Pancreas (tissue), 10 donors: Measurements from ENCODE around the gene S100A14. TPM values are rescaled to one million over a fixed set of nuclear protein-coding genes. Genes with fewer than 3 reads are reported as not detected.

ENCODE experiments used
- ATAC-seq, 4 donors: fragments of 200-7000 bp; cut with Tn5 transposase; one replicate each; pipeline versions ENCODE4 v1.8.0 to v1.9.1; 2020; ENCODE audit warnings: mild to moderate bottlenecking in 4 of 4, moderate library complexity in 4 of 4
- DNase-seq, 6 donors: peaks; one replicate each; pipeline ENCODE4 v3.0.0-alpha.2; 2020
- FAIRE-seq: peaks from 2 replicates; lab custom pipeline; 2012; peaks lifted over from hg19 to GRCh38; lab: Jason Lieb, UNC
- H3K27ac ChIP-seq, 4 donors: fragments of 200-600 bp; sonication (generic); 1 replicate in 3 of 4; 2 replicates in 1 of 4; pipeline versions ENCODE4 v1.5.0 to v1.8.0; 2020
- H3K27me3 ChIP-seq, 4 donors: fragments of 200-600 bp; one replicate each; pipeline ENCODE4 v1.8.0; 2021
- H3K36me3 ChIP-seq, 3 donors: fragments of 200-600 bp; sonication (generic) in 1 of 3; one replicate each; pipeline versions ENCODE4 v1.5.0 to v1.8.0; 2020 to 2021
- H3K4me1 ChIP-seq, 3 donors: fragments of 200-600 bp; one replicate each; pipeline ENCODE4 v1.8.0; 2021
- H3K4me3 ChIP-seq, 4 donors: fragments of 200-600 bp; sonication (generic) in 2 of 4; one replicate each; pipeline versions ENCODE4 v1.5.0 to v1.8.0; 2020 to 2021
- H3K9me3 ChIP-seq, 4 donors: fragments of 200-600 bp; one replicate each; pipeline ENCODE4 v1.8.0; 2021
- WGBS, 2 donors: extraction: QIAGEN DNeasy Blood & Tissue Kit; methylation state at CpG; one replicate each; pipeline ENCODE4 v1.1.7; 2013; 5-methylcytosine and 5-hydroxymethylcytosine counted together
- intact Hi-C, 3 donors: fragments of 100-400 bp; cut with DNase I; formaldehyde crosslinking; loops; one replicate each; pipeline versions ENCODE4 v1.11.1 to v1.14.2; 2022
- polyA plus RNA-seq, 2 donors: library from polyadenylated mRNA; stranded (reverse); fragments of 200-250 nt; gene quantifications; one replicate each; pipeline ENCODE4 v1.2.3, GENCODE V29; 2013
- total RNA-seq, 6 donors: library from RNA; stranded (reverse); fragmentation: NEBNext Ultra II Directional in 4 of 6; extraction: Animal tissue kit (Norgen Biotek cat#: 25700) in 4 of 6; gene quantifications; one replicate each; pipeline versions ENCODE4 v1.2.1 to v1.2.4, GENCODE V29; 2021 to 2023
- TF ChIP-seq, protein P1 (sequence below), 4 donors: fragments of 200-600 bp; sonication (generic) in 3 of 4; IDR thresholded peaks; one replicate each; pipeline versions ENCODE4 v1.5.0 to v1.8.0; 2021; ENCODE audit warnings: antibody characterized with exemption in 4 of 4
- donor health status: healthy with polysubstance abuse.
- donor health status: DM: no; HTN: no; CAD: no; lungs with moderate emphysema.
- donor health status: DM: no; HTN: no; CAD: no.
- donor health status: control.
- donor health status: control.
- donor health status: Bipolar disorder and iron deficiency.
- donor health status: DM: yes; HTN: yes; CAD: no.
- donor health status: DM: no; HTN: no; CAD: no.
- donor health status: DM: no; HTN: no; CAD: no.
- donor health status: DM: yes; HTN: yes; CAD: no.

The S100A14 gene
- total and polyA plus RNA-seq, 8 donors = 3.6 to 23.7 (median 13.0) TPM

- Histone ChIP-seq H3K36me3 (no peaks in the 10 kb centered on the region), H3K27ac (peak overlapping the region in 2 of 4 donors; percentile 50 to 51), H3K9me3 (no peaks in the 10 kb centered on the region), H3K27me3 (no peaks in the 10 kb centered on the region), H3K4me3 (no peak overlapping the region), H3K4me1 (peaks cover 0 to 4% (median 0%) of the 10 kb centered on the region in 3 donors)
- intact Hi-C loops = loop anchor here in 1 of 3 donors (10.0 kb wide), 1 partner anchor 51 kb away; the partner anchor contains the start of genes S100A1 and S100A13
- 79 to 85% methylated on average over 3 of the region's 3 CpGs for WGBS, 2 donors
- FAIRE-seq = no peak
- TF ChIP-seq, protein P1, sequence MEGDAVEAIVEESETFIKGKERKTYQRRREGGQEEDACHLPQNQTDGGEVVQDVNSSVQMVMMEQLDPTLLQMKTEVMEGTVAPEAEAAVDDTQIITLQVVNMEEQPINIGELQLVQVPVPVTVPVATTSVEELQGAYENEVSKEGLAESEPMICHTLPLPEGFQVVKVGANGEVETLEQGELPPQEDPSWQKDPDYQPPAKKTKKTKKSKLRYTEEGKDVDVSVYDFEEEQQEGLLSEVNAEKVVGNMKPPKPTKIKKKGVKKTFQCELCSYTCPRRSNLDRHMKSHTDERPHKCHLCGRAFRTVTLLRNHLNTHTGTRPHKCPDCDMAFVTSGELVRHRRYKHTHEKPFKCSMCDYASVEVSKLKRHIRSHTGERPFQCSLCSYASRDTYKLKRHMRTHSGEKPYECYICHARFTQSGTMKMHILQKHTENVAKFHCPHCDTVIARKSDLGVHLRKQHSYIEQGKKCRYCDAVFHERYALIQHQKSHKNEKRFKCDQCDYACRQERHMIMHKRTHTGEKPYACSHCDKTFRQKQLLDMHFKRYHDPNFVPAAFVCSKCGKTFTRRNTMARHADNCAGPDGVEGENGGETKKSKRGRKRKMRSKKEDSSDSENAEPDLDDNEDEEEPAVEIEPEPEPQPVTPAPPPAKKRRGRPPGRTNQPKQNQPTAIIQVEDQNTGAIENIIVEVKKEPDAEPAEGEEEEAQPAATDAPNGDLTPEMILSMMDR (IDR thresholded peaks at IDR 0.05) = no peak
- no peak for DNase-seq
- ATAC-seq = no peak
Measured at GRCh38 chr1:153573351-153573750, 42.8 kb downstream of the S100A14 start.

DNA sequence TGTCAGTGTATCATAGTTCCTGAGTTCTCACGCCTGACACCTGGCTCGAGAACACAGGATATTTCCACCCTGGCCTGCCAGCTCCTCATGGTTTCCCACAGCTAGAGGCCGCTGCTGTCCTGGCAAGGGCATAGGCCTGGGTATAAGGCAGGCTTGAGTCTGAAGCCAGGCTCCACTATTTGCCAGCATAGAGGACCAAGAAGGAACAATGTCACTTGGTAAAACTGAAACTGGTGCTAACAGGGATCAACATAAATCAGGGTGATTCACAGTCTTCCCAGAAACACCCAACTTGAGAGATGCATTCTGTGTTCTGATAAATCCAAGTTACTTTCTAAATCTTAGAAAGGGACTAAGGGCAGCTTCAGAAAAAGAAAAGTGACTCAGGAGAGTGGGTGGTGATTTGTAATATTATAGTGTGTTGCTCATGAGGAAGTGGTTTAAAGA is 43.5 kb downstream of the S100A14 start:
- 2 to 4% methylated on average over 3 of the region's 3 CpGs for WGBS, 2 donors
- TF ChIP-seq, protein P1 (IDR thresholded peaks at IDR 0.05) = peak; percentile 69 to 88 (median 77)
- intact Hi-C loops = loop anchor here in 1 of 3 donors (10.0 kb wide), 1 partner anchor 52 kb away; the partner anchor contains the start of genes S100A1 and S100A13
- peaks cover 0 to 9% (median 0%) of the 10 kb centered on the region in 3 donors for H3K4me1 ChIP-seq
- DNase-seq (peak; percentile 80 to 92 (median 84)), ATAC-seq (peak; percentile 90 to 94 (median 92)), FAIRE-seq (no peak)
- H3K27ac ChIP-seq = peak overlapping the region in 2 of 4 donors; percentile 50 to 51
- H3K9me3 ChIP-seq = no peaks in the 10 kb centered on the region
- H3K27me3 ChIP-seq = no peaks in the 10 kb centered on the region
- H3K4me3 ChIP-seq = no peak overlapping the region
- no peaks in the 10 kb centered on the region for H3K36me3 ChIP-seq

DNA sequence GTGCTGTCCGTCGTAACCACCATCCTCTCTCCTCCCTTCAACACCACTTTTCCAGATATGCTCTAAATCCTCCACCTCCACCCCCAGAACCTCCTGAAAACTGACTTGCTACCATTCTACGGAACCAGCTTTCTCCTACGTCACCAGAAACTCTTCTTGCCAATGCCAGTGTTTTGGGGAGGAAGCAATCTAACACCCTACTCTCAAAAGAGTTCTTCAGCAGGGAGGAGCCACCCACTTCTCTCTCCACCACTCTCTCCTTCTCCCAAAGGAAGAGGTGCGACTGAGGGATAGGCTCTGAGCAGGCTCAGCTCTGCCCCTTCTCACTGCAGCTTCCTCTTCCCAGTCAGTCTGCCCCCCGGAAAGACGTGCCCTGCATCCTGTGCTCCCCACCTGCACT is 44.4 kb downstream of the S100A14 start:
- FAIRE-seq = no peak
- no peak overlapping the region for H3K27ac ChIP-seq
- intact Hi-C loops = loop anchor here in 2 of 3 donors (2.0 to 10.0 kb wide), 2 partner anchors 53 to 59 kb away; partner anchors contain the start of genes S100A1 (in 1 of the 2) and S100A13 (in 1 of the 2)

DNA sequence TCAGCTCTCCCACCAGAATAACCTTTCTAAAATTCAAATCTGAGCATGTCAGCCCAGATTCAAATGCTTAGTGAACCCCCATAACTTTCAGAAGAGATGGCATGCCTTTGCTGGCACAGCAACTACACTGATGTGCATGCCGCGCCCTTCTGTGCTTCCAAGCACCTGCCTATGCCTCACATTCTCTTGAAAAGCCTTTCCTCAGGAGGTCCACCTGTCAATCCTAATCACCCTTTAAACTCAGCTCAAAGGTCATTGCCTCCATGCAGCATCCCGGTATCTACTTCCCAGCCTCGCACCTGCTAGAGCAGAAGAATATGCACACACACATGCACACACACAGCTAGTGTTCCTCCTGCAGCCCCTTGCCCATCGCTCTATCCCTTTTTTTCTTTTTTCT is 45.3 kb downstream of the S100A14 start:
- ATAC-seq = no peak
- FAIRE-seq = no peak
- Histone ChIP-seq H3K4me3 (no peak overlapping the region), H3K36me3 (no peaks in the 10 kb centered on the region), H3K27me3 (no peaks in the 10 kb centered on the region), H3K27ac (no peak overlapping the region), H3K9me3 (no peaks in the 10 kb centered on the region), H3K4me1 (peaks cover 0 to 20% (median 0%) of the 10 kb centered on the region in 3 donors)
- WGBS, 2 donors = 55 to 66% methylated on average over 5 of the region's 5 CpGs
- intact Hi-C loops = loop anchor here in 2 of 3 donors (2.0 to 10.0 kb wide), 2 partner anchors 54 to 58 kb away; partner anchors contain the start of genes S100A1 (in 1 of the 2) and S100A13 (in 1 of the 2)
- no peak for DNase-seq
- TF ChIP-seq, protein P1 (IDR thresholded peaks at IDR 0.05) = no peak

More for the DNA sequence above, 44.4 kb downstream of the S100A14 start:
- H3K4me3 ChIP-seq = no peak overlapping the region
- no peaks in the 10 kb centered on the region for H3K27me3 ChIP-seq
- WGBS, 2 donors = 56 to 73% methylated on average over 7 of the region's 7 CpGs
- H3K36me3 ChIP-seq = no peaks in the 10 kb centered on the region
- ATAC-seq (no peak), DNase-seq (peak in 1 of 6 donors; percentile 15)
- H3K4me1 ChIP-seq = peaks cover 0 to 14% (median 0%) of the 10 kb centered on the region in 3 donors
- H3K9me3 ChIP-seq = no peaks in the 10 kb centered on the region
- TF ChIP-seq, protein P1 (IDR thresholded peaks at IDR 0.05) = no peak

DNA sequence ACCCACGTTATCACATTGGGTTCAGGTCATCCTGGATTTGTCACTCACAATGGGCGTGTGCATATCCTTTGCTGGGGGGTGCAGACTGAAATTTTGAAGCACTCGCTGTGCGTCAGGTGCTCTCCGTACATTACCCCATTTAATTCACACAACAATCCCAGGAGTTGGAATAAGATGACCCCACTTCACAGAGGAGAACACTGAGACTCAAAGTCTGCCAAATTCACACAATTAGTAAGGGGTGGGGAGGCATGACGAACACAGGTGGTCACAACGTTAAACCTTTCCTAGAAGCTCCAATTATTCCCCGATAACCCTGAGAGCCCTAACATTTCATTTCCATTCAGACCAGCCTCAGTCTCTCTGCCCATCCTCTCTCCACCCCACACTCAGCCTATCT is 46.7 kb downstream of the S100A14 start:
- intact Hi-C loops = no loop called here
- Histone ChIP-seq H3K36me3 (no peaks in the 10 kb centered on the region), H3K4me1 (peaks cover 0 to 24% (median 0%) of the 10 kb centered on the region in 3 donors), H3K27ac (no peak overlapping the region), H3K9me3 (no peaks in the 10 kb centered on the region), H3K4me3 (no peak overlapping the region), H3K27me3 (no peaks in the 10 kb centered on the region)
- WGBS, 2 donors = 55 to 63% methylated on average over 8 of the region's 8 CpGs
- TF ChIP-seq, protein P1 (IDR thresholded peaks at IDR 0.05) = no peak
- ATAC-seq = no peak
- FAIRE-seq = no peak
- DNase-seq = no peak
